ENCODE results near the gene RAP2B.
A peak's percentile ranks its signal among the peaks of the same experiment; 100 is the strongest.
"Not testable (repeated sequence)": the region's sequence is repeated elsewhere in the genome, so short reads cannot be mapped to it uniquely, and the experiment has no call there.

Gene RAP2B

GRCh38 chr3:153161138-153161713 lies 800 bp upstream of the RAP2B start:
- peak; percentile 84 to 87 for DNase-seq

- DNase-seq, result peak; percentile 18 to 22
Observed at GRCh38 chr3:153162513-153163392, 727 bp downstream of the RAP2B start.

GRCh38 chr3:153163393-153163724 lies 1.3 kb downstream of the RAP2B start:
- no peak for DNase-seq

DNA sequence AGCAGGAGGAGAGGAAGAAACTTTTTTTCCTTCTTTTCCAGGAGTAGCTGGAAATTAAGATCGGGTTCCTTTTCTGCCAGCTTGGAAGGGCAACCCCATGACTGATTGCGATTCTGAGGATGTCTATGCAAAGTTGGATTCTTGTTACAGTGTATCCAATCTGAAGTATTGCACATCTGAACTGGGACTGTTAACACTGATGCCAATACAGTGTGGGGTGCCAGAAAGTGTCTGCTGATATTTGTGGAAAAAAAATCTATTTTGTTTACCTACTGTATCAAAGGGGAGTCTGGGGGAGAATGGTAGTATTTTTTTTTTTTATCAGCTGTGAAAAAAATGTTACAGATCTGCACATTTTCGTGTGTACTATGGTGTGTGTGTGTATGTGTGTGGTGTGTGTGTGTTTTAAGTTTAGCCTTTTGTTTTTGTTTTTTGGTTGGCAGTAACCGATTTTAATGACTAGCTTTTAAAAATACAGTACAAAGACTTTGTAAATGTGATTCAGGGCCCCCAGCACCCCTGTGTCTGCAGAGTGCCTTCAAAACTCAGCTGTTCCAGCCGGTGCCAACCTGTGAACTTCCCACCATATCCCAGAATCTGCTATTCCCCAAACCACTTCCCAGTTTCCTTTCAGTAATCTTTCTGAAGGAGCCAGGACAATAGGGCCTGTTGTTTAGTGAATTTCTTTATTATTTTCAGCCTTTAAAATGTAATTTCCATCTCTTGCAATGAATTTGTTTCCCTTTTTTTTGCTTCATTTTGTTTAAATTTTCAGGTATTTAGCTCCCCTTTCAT lies 1.9 kb downstream of the RAP2B start:
- DNase-seq, result no peak

- no peak for DNase-seq
Observed at GRCh38 chr3:153165261-153165681, 3.2 kb downstream of the RAP2B start.

- DNase-seq, result peak in 1 of 2 experiments; percentile 11
Observed at GRCh38 chr3:153166206-153166605, 4.2 kb downstream of the RAP2B start.

- DNase-seq, result no peak
Observed at GRCh38 chr3:153166796-153167195, 4.8 kb downstream of the RAP2B start.

GRCh38 chr3:153169793-153170383 lies 7.9 kb downstream of the RAP2B start:
- no peak for DNase-seq

- DNase-seq, result no peak
Observed at GRCh38 chr3:153171256-153171655, 9.2 kb downstream of the RAP2B start.

DNA sequence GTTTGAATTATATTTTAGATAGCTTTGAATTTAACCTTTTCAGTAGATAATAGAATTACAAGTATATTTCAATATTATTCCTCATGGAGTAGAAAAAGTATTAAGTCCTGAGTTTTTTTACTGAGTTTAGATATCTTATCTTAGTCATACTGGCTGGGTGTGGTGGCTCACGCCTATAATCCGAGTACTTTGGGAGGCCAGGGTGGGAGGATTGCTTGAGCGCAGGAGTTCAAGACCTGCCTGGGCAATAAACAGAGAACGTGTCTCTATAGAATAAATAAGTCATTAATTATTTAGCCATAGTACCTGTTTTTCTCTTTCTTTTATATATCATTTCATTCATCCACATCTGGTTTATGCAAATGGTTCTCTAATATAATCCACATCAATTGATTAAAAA lies 9.9 kb downstream of the RAP2B start:
- no peak for DNase-seq

DNA sequence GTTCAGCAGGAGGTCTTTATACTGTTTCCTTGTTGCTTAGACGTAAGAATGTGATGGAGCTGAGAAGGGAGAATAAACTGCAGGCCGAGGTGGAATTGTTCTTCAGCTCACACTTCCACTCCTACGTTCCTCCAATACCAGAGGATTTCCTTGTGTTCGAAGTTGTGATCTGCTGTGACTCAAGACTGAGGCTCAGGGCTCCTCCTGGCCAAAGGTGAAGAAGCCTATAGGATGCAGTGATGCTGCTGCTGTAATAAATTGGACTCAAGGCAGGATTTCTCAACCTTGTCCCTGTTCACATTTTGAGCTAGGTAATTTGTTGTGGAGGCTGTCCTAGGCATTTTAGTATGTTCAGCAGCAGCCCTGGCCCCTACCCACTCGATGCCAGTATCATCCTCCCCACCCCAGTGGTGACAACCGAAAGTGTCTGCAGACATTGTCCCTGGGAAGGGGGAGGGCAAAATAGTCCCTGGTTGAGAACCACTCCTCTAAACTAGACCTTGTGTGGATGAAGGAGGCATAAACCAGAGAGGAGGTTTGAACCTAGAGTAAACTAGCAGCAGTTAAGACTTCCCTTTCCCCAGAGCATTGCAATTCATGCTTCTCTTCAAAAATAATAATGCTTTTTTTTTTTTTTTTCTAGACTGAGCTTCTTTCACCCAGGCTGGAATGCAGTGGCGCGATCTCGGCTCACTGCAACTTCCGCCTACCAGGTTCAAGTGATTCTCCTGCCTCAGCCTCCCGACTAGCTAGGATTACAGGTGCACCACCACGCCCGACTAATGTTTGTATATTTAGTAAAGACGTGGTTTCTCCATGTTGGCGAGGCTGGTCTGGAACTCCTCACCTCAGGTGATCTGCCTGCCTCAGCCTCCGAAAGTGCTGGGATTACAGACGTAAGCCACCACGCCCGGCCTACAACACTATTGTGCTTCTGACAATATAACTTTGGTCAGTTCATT lies 11.1 kb downstream of the RAP2B start:
- DNase-seq, result no peak

DNA sequence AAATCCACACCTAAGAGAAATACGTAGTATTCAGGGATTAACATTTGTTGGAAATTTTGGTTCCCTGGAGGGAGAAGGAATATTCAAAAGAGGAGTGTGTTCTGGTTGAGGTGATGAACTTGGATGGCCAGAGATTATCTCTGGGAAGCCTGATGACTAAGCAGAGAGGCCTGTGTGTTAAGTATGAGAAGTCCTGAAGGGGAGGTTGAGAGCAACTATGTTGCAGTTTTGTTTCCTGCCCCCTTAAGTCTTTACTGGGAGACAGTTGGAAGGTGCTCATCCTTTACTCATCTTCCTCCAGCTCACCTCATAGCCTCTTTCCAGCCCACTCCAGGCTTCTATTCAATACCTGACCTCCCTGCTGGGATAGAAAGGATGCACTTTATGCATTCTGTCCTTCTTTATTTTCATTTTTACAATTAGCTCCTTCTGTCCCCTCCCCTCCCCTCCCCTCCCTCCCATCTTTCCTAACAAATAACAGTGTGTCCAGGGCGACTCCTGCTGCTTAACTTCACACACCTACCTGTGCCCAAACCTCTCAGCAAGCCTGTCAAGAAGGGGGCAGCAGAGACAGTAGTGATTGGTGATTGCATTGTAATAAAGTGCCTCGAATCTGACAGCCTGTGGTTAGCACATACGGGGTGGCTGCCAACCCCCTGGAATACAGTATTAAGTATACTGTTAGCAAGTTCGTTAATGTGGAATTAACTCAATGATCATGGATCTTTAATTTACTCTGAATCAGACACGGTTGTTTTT lies 11.9 kb downstream of the RAP2B start:
- DNase-seq, result no peak

- no peak for DNase-seq
Observed at GRCh38 chr3:153176197-153176596, 14.2 kb downstream of the RAP2B start.

DNA sequence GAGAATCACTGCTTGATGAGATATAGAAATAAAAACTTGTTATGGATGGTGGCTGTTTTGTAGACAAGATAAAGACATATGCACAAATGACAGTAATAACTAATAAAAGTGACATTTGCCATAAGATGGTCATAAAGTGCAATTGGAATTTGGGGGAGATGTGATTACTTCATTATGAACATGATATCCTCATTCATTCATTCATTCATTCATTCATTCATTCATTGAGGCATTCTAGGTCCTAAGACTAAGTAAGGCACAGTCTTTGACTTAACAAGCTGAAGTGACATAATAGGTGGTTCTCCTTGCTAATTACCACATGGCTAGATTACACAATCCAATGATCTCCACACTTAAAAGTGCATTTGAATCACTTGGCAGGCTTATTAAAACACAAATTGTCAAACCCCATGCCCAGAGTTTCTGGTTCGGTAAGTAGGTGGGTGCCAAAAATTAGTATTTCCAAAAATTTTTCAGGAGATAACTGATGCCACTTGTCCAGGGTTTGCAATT lies 18.9 kb downstream of the RAP2B start:
- no peak for DNase-seq

DNA sequence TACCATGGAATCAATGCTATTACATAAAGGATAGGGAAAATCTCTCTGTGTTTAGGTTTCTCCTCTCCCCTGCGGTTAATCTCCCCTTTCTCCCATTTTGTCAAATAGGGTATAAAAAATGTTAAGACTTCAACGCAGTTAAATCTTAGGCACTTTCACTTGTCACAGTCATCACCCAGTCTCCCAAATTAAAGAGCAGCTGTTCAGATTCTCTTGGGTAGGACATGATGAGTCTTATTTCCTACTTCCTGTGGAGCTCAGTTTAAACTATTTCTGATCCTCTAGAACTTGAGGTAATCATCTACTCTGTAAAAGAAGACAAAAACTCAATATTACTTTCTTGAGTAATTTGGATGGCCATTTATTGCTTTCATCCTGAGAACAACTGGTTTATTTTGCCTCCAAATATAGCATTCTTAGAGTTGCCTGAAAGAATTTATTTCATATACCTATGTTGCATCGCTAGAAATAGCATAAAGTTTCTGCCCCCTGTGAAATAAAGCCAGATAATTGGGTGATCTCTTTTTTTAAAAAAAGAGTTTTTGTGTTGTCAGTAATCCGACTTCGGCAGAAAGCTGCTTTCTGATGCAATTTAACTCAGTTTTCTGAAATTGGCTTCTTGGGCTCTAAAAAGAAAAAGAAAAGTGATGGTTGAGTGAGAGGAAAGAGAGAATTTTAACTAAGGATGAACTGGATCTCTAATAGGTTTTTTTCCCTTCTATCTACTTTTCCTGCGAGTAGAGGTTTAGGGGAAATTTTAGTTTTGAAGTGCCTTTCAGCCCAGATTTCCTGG lies 20.7 kb downstream of the RAP2B start:
- DNase-seq, result no peak

GRCh38 chr3:153190923-153191322 lies 28.9 kb downstream of the RAP2B start:
- DNase-seq, result no peak

- DNase-seq, result no peak
Observed at GRCh38 chr3:153192327-153192726, 30.3 kb downstream of the RAP2B start.

DNA sequence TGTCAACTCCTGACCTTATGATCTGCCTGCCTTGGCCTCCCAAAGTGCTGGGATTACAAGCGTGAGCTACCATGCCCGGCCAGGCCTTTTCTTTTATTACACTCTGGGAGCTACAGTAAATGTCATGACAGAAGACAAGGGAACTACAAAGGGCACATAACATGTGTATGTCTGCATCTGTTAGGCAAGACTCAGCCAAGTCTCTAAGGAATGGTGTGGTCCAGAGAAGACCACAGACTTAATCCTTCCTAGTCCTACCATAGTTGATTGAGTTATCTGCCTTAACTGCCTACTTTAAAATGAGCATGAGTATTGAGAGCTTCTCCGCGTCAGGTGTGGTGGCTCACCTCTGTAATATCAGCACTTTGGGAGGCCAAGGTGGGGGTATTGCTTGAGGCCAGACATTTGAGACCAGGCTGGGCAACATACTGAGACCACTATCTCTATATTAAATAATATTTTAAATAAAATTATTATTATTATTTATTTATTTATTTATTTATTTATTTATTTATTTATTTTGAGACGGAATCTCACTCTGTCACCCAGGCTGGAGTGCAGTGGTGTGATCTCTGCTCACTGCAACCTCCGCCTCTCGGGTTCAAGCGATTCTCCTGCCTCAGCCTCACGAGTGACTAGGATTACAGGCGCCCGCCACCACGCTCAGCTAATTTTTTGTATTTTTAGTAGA lies 31.9 kb downstream of the RAP2B start:
- DNase-seq, result not testable (repeated sequence)

DNA sequence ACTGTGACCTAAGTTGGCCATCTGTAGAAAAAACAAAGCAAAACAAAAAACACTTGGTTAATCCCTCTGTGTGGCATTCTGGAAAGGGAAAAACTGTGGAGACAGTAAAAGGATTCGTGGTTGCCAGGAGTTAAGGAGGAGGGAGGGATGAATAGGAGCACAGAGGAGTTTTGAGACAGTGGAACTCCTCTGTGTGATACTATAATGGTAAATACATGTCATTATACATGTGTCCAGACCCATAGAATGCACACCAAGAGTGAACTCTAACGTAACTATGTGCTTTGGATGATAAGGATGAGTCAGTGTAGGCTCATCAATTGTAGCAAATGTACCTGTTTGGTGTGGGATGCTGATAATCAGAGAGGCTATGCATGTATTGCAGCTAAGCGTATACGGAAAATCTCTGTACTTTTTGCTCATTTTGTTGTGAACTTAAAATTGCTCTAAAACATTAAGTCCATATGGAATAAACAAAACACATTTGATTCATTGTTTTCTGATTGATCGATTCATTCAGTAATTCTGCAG lies 33.4 kb downstream of the RAP2B start:
- no peak for DNase-seq

Measured in activated CD4-positive, alpha-beta T cell treated with anti-CD3 and anti-CD28 coated beads, Interleukin-2, amount 50 U/mL, for 4 hours (primary cell).